ENCODE data around the gene RAB39B. TPM values are rescaled to one million over a fixed set of nuclear protein-coding genes. Genes with fewer than 3 reads are reported as not detected.
"Not testable (repeated sequence)": the region's sequence is repeated elsewhere in the genome, so short reads cannot be mapped to it uniquely, and the experiment has no call there.

Gene RAB39B, protein sequence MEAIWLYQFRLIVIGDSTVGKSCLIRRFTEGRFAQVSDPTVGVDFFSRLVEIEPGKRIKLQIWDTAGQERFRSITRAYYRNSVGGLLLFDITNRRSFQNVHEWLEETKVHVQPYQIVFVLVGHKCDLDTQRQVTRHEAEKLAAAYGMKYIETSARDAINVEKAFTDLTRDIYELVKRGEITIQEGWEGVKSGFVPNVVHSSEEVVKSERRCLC
- 1.6 and 2.6 TPM in 2 replicates for total RNA-seq (2014; rRNA removed; shearing (Covaris generic))

DNA sequence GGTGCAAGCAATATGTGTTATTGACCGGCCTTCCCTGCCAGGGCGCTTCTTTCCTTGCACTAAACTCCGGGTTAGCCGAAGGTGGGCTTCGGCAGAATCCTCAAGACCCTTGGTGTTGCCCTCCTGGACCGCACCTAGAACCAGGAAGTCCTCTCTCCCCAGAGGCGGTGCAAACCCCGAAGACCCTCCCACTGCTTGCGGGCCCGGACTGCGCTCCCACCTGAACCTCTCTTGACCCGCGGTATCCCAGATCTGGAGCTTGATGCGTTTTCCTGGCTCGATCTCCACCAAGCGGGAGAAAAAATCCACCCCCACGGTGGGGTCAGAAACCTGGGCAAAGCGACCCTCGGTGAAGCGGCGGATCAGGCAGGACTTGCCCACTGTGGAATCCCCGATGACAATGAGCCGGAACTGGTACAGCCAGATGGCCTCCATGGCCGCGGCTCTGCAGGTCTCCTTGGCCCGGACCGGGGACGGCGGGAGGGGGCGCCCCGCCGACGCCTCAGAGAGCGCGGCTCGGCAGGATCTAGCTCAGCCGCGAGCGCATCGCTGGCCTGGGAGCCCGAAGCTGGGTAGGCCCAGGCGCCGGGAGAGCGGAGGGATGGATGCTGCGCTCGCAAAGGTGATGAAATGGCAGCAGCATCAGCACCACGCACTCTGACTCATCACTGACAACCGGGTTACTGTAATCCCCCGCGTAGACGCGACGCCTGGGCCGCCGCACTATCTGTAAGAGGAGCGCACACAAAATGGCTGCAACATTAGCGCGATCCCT is at the start of gene RAB39B:
RAB39B (minus strand) TSS at position 638 of the 775 bp plus-strand sequence; CDS start at position 435, 203 bp downstream.
- peak; percentile 67 for DNase-seq (ENCODE audit: low spot score)

DNA sequence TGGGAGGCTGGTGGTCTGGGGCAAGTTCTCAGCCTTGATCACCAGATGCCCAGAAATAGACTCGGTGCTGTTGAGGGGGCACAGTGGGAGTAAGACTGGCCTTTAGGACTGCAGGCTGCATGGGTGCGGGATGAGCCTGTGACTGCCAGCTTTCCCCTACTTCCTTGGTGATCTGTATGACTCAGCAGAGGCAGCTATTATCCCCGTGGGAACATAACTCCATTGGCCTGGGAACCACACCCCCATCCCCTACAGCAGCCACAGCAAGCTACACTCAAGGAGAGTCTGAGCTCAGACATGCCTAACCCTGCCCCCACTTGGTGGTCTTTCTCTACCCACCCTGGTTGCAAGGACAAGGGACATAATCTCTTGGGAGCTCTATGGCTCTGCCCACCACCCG is 49.5 kb upstream of the RAB39B start:
- DNase-seq (ENCODE audit: low spot score), result peak; percentile 67

DNA sequence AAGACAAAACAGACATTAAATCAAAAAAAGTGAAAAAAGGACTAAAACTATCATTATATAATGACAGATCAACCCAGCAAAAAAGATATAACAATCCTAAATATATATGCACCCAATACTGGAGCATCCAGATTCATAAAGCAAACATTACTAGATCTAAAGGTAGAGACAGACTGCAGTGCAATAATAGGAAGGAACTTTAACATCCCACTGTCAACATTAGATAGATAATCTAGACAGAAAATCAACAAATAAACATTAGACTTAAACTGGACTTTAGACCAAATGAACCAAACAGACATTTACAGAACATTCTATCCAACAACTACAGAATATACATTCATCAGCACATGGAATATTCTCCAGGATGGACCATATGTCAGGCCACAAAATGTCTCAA is 29.5 kb upstream of the RAB39B start:
- DNase-seq (ENCODE audit: low spot score), result no peak

DNA sequence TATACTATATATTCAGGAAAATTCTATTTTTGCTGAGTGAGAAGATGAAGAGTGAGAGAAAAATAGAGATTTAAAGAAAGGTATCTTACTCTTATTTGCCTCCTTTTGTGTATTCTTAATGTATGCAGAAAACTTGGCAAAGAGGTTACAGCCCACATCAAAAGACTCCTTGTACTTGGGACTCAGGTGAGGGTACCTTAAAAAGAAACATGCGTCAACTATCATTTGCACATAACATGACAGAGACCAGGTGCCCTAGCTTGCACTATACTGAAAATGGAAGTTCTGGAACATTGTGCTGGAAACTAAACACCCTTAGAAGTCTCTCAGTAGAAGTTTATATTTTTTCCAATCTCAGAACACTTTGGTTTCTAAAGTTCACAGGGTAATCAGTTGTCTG is 15.6 kb upstream of the RAB39B start:
- DNase-seq (ENCODE audit: low spot score), result no peak

DNA sequence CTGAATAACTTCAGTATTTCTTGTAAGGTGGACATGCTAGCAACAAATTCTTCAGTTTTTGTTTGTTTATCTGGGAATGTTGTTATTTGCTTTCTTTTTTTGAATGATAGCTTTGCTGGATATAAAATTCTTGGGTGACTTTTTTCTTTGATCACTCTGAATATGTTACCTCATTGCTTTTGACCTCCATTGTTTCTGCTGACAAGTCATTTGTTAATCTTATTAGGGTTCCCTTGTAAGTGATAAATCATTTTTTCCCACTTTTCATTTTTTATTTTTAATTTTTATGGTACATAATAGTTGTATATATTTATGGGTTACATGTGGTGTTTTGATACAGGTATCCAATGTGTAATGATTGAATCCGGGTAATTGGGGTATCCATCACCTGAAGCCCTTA is 6.7 kb upstream of the RAB39B start:
- DNase-seq (ENCODE audit: low spot score), result no peak

DNA sequence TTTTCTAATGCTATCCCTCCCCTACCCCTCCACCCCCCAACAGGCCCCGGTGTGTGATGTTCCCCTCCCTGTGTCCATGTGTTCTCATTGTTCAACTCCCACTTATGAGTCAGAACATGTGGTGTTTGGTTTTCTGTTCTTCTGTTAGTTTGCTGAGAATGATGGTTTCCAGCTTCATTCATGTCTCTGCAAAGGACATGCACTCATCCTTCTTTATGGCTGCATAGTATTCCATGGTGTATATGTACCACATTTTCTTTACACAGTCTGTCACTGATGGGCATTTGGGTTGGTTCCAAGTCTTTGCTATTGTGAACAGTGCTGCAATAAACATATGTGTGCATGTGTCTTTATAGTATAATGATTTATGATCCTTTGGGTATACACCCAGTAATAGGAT is 3.7 kb upstream of the RAB39B start:
- not testable (repeated sequence) for DNase-seq (ENCODE audit: low spot score)

DNA sequence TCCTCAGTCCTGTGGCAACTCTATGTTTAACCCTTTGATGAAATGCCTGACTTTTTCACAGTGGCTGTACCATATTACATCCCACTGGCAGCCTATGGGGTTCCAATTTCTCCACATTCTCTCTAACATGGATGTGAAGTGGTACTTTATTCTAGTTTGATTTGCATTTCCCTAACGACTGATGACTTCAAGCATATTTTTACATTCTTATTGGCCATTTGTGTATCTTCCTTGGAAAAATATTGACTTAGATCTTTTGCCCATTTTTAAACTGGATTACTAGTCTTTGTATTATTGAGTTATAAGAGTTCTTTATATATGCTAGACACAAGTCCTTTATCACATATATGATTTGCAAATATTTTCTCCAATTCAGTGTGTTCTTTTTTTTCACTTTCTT is 2.1 kb upstream of the RAB39B start:
- DNase-seq (ENCODE audit: low spot score), result no peak

DNA sequence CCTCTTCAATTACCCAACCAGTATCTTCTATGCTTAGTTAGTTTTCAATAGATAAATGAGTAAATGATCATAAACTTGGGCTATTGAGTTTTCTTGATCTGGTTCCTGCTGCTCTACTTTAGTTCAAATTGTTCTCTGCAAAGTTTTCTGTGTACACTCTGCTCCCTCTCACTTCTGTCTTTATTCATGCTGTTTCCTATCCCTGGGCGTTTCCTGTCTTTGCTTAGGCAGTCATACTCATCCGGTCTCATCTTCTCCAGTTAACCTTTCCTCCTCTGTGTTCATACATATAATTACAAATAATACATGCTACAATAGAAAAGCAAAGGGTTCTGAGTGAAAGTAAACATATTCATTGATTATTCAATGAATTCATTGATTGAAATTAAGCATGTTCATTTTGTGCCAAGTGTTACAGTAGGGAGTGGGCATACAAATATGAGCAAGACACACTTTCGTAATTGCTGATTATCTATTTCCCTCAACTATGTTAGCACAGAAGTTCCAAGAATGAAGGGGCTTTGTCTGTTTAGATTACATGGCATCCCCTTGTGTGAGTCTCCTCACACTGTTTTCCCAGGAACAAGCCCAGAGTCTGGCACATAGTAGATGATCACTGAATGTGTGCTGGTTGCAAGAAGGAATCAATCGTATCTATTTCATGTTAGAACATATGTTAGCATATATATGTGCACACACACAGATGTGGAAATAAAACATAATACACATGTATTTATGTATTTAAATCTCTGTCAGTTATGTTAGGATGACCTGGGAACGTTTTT is 1.1 kb downstream of the RAB39B start:
- no peak for DNase-seq (ENCODE audit: low spot score)

DNA sequence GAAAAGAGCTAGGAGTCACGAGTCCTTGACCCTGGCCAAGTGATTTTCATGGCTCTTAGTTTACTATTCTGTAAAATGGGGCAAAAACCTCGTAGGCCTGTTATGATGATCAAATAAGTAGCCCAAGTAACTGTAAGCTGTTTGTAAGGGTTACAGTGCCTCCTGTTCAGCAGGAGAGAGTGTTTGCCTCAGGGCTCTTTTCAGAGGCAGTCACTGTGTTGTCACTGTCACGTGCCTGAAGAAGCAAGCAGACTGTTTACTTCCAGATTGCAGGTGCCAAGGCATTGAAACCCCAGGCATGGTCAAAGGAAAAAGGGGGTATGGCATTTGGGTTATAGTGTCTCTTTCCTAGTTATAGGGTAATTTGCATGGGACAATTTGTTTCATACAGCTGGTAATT is 4.5 kb downstream of the RAB39B start:
- no peak for DNase-seq (ENCODE audit: low spot score)

DNA sequence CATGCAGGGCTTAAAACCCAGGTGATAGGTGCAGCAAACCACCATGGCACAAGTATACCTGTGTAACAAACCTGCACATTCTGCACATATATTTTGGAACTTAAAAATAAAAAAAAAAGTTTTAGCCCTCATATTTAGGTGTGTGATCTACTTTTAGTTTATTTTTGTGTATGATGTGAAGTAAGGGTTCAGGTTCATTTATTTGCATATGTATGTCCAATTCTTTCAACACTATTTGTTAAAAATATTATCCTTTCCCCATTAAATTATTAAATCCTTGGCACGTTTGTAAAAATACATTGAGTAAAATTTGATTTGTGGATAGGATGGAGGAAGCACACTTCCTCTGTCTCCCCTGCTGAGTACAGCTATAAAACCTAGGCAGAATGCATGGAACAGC is 12.9 kb downstream of the RAB39B start:
- no peak for DNase-seq (ENCODE audit: low spot score)

DNA sequence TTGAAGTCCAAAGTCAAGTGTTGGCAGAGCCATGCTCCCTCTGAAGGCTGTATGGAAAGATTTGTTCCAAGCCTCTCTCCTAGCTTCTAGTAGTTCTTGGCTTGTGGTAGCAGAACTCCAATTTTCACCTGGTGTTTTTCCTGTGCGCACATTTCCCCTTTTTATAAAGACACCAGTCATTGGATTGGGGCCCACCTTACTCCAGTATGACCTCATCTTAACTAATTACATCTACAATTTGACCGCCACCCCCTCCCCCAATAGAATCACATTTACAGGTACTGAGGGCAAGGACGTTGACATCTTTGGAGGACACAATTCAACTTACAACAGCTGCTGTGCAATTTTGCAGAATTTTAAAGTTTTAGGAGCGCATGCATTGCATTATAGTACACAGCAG is 16.8 kb downstream of the RAB39B start:
- no peak for DNase-seq (ENCODE audit: low spot score)

DNA sequence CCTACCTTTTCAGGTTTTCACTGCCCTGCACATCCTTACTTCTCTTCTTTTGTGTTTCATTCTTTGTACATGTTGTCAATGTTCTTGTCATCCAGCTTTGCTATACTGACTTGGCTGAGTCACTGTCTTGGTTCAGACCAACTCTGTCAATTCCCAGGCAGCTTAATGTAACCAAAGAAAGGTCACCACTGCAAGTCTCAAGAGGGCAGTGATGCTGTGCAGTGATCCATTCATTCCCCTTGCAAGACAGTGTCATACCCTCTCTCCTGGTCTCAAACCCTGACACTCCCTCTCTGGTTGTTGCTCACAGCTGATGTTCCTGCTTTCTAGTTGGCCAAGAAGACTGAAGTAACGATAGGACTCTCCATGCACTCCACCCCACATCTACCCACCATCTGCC is 17.5 kb downstream of the RAB39B start:
- DNase-seq (ENCODE audit: low spot score), result no peak

DNA sequence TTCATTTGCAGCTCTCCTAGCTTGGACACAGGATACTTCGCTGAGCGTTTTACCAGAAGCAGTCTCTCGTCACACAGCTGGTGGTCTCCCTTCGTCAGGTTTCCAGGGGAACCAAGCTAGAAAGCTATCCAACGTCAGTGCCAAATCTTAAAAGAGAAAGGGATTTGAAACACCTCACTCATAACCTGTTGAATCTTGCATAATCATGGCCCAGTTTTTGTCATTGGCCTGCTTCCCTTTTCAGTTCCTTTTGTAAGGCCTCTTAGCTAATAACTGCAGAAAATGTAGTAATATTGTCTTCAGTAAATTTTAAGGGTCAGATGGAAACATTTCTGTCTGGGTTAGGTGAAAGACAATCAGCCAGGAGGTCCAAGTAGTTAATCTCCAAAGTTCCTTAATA is 22.0 kb downstream of the RAB39B start:
- DNase-seq (ENCODE audit: low spot score), result no peak

DNA sequence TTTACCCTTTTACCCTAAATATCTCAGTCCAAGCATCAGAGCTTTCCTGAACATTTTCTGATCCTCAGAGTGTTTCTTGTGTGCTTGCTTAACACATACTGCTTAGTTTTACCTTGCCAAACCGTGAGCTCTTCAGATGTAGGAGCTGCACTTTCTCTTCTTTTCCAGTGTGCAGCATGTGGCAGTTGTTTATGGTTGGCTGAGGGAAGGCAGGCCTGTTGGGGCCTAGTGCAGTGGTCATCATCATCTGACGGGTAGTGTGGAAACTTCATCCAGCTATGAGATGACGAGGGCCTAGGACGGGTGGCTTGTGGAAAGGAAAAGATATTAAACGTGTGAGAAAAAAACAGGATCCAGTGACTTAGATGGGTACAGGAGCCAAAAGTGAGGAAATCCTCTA is 26.6 kb downstream of the RAB39B start:
- DNase-seq (ENCODE audit: low spot score), result no peak

DNA sequence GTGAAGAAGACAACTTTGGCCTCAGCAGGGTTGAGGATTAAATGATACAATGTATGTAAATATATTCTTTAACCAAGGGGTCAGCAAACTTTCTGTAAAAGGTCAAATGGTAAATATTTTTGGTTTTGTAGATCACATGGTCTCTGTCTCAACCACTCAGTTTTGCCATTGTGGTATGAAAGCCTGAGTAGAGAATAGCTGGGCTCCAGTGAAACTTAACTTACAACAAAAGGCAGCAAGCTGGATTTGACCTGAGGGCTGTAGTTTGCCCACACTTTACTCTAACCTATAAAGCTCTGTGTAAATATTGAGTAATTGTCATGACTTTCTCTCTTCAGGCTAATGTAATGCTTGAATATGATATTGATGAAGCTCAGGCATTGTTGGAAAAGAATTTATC is 28.4 kb downstream of the RAB39B start:
- DNase-seq (ENCODE audit: low spot score), result no peak

DNA sequence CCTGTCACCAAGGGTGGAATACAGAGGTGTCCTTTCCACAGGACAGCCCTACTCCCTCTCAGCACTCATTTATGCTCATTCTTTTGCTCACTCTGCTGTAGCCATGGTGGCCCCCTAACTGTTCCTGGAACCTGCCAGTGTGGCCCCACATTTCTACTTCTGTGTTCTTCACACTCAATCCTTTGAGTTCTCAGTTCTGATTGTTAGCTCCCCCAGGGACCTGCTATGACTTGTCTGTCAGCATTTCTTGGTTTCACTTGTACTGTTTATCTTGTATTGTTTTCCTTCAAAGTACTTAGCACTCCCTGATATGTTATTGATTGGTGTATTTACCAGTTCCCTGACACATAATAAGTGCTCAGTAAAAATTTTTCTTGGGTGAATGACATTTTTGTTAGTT is 33.1 kb downstream of the RAB39B start:
- DNase-seq (ENCODE audit: low spot score), result no peak

DNA sequence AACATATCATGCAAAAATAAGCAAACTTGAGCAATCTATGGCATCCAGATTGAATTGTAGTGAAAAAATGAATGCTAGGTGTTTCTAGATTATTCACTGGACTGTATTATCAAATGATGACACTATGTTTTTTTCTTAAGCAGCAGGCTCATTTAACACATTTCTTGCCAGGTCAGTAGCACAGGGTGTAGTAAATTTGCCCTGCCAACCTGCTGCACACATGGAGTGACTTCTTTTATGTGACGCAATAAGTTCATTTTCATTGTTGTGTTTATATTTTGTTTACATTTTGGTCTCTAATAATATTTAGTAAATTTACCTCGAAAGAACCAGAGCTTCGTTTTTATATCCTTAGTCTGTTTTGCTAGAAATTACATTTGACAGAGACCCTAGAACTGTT is 38.5 kb downstream of the RAB39B start:
- no peak for DNase-seq (ENCODE audit: low spot score)

DNA sequence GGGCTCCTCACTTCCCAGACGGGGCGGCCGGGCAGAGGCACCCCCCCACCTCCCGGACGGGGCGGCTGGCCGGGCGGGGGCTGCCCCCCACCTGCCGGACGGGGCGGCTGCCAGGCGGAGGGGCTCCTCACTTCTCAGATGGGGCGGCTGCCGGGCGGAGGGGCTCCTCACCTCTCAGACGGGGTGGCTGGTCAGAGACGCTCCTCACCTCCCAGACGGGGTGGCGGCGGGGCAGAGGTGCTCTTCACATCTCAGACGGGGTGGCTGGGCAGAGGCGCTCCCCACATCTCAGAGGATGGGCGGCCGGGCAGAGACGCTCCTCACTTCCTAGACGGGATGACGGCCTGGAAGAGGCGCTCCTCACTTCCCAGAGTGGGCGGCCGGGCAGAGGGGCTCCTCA is 40.5 kb downstream of the RAB39B start:
- DNase-seq (ENCODE audit: low spot score), result not testable (repeated sequence)

DNA sequence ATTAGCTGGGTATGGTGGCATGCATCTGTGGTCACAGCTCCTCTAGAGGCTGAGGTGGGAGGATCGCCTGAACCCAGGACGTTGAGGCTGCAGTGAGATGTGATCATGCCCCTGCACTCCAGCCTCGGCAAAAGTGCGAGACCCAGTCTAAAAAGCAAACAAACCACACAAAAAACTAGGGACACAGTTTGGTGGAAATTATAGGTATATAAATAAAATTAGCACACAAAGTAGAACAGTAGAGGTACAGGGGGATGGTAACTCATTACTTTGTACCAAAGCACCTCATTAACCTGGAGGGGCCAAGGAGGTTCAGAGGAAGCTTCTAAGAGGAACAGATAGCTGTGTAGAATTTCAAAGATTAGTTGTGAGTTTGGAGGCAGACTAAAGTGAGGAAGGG is 42.9 kb downstream of the RAB39B start:
- no peak for DNase-seq (ENCODE audit: low spot score)

DNA sequence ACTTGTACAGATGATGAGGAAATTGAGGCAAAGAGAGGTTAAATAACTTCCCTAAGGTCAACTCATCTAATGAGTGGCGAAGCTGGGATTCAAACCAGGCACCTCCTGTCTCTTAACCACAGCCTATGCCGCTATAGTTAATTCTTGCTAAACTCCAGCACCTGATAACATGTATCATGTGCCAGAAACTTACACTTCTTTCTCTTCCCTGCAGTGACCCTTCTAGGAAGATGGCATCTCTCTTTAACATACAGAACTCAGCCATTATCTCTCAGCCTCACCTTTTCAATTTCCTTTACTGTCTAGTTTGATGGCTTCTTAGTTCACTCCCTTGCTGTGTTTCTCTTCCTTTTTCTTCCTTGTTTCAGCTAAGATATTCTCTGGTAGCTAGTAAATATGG is 45.5 kb downstream of the RAB39B start:
- no peak for DNase-seq (ENCODE audit: low spot score)

DNA sequence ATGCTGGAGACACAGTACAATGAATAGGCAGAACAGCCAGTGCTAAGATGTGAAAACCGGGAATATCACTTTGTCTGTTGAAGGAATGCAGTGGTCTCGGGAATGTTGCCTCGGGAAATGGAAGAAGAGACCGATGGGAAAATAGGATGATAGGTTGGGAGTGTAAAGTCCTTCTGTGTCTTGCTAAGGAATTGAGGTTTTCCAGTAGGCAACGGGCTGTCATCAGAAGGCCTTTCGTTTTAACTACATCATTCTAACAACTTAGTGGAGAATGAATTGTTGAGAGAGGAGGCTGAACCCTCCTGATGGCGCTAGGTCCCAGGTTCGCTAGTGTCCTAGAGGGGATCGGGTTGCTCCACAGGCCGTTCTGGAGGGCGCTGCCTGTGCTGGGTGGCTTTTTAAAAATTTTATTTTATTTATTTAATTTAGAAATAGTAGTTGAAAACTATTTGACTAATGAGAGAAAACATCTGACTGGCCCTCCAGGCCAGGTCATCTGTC is 47.3 kb downstream of the RAB39B start:
- no peak for DNase-seq (ENCODE audit: low spot score)

DNA sequence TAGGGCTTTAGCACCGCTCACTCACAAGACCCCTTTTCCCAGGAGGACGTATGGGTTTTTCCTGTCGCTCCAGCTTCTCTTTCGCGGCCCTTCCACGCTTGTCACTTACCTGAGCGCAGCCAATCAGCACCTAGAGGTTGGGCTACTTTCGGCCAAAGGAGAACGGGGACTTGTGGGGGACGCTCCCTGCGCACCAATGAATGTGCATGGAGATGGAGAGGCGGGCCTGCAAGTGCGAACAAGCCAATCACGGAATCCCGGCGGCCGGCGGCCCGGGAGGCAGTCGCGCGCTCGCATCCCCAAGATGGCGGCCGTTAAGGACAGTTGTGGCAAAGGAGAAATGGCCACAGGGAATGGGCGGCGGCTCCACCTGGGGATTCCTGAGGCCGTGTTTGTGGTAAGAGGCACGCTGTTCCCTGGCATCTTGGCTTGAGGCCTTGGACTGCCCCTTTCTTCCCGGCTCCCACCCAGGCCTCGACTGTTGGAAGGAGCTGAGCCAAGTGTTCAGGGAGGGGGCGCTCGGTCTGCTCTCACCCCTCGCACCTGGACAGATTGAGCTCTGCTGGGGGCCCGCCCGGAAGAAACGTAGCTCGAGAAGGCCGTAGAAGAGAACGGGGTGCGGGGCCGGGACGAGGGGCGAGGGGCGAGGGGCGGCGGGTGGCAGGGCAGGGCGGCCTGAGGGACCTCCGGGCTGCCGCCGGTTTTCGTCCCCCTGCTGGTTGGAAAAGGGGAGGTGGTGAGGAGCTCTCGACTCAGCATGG is 47.9 kb downstream of the RAB39B start, which contains the start of gene VBP1:
VBP1 (plus strand) TSS at position 282 of the 761 bp plus-strand sequence; CDS start at position 305, 23 bp downstream.
- peak; percentile 97 for DNase-seq (ENCODE audit: low spot score)
